AG04449 (cell line): ENCODE results near the gene DQX1.
A peak's percentile ranks its signal among the peaks of the same experiment; 100 is the strongest.

Experiments used
- CTCF ChIA-PET: fragments of 350-600 bp; formaldehyde crosslinking; extraction: SDS; loops from one replicate; lab custom pipeline; 2021; ENCODE audit warnings: antibody characterized with exemption; lab: Yijun Ruan, JAX
- POLR2A ChIA-PET: fragments of 400-600, 350-600 bp; formaldehyde crosslinking; extraction: SDS; loops from one replicate; lab custom pipeline; 2020; ENCODE audit warnings: antibody characterized with exemption, inconsistent platforms; lab: Yijun Ruan, JAX
- DNase-seq: peaks from one replicate; pipeline ENCODE4 v3.0.0-alpha.2; 2010; ENCODE audit warnings: low read depth, low spot score
- H3K4me3 ChIP-seq: 2 replicates; pipeline ENCODE4 v1.5.1; 2011; ENCODE audit warnings: low read depth, mild to moderate bottlenecking, control low read depth, low read length
- CTCF ChIP-seq: IDR thresholded peaks from one replicate; pipeline ENCODE4 v1.5.1; 2011; ENCODE audit warnings: mild to moderate bottlenecking, moderate library complexity, low read length, control low read depth, inconsistent platforms; ENCODE audit not compliant: insufficient read depth; ENCODE audit errors: missing control alignments

Gene DQX1

GRCh38 chr2:74497777-74498499 is 28.1 kb downstream of the DQX1 start:
- ChIA-PET POLR2A (no interaction called here), CTCF (interaction anchor here (1.4 to 13.6 kb wide), 4 partner anchors 8 to 89 kb away, joined by 3 to 202 read pairs (median 16); partner anchors contain the start of genes CCDC142, PCGF1 and TTC31)
- no peak for TF ChIP-seq CTCF
- DNase-seq = no peak
- peak overlapping the region; percentile 42 for H3K4me3 ChIP-seq

GRCh38 chr2:74496997-74497776 is 28.8 kb downstream of the DQX1 start:
- CTCF ChIA-PET = interaction anchor here (1.5 to 13.6 kb wide), 3 partner anchors 11 to 90 kb away, joined by 3 to 202 read pairs (median 29); partner anchors contain the start of genes CCDC142, PCGF1 and TTC31
- DNase-seq = no peak
- no peak overlapping the region for H3K4me3 ChIP-seq
- TF ChIP-seq CTCF = no peak
- POLR2A ChIA-PET = interaction anchor here (1.2 kb wide), 1 partner anchor 25 kb away, joined by 4 read pairs; the partner anchor contains the start of gene MRPL53

GRCh38 chr2:74495440-74495839 is 30.6 kb downstream of the DQX1 start:
- no peak for DNase-seq
- TF ChIP-seq CTCF = no peak
- no peak overlapping the region for H3K4me3 ChIP-seq
- ChIA-PET CTCF (interaction anchor here (2.1 kb wide), 1 partner anchor 12 kb away, joined by 6 read pairs; the partner anchor contains the start of genes CCDC142 and TTC31), POLR2A (no interaction called here)

GRCh38 chr2:74493546-74493945 is 32.5 kb downstream of the DQX1 start:
- CTCF ChIA-PET = interaction anchor here (0.7 to 15.3 kb wide), 4 partner anchors 8 to 90 kb away, joined by 3 to 401 read pairs (median 12); partner anchors contain the start of genes CCDC142 and TTC31
- TF ChIP-seq CTCF = no peak
- no peak for DNase-seq
- no peak overlapping the region for H3K4me3 ChIP-seq
- POLR2A ChIA-PET = interaction anchor here (0.9 to 1.1 kb wide), 2 partner anchors 13 to 21 kb away, joined by 3 read pairs; partner anchors contain the start of genes MRPL53 and PCGF1

GRCh38 chr2:74491648-74492544 is 34.1 kb downstream of the DQX1 start:
- no peak for TF ChIP-seq CTCF
- DNase-seq = no peak
- H3K4me3 ChIP-seq = no peak overlapping the region
- CTCF ChIA-PET = interaction anchor here (2.7 to 15.3 kb wide), 2 partner anchors 8 to 92 kb away, joined by 22 to 401 read pairs; partner anchors contain the start of genes CCDC142 and TTC31
- POLR2A ChIA-PET = no interaction called here
